GM23248 (cell line): ENCODE results near the gene NHSL1.

Experiments used
- EZH2 ChIP-seq: fragments of 200-600 bp; sonication (generic); IDR thresholded peaks from 2 replicates; pipeline ENCODE4 v1.6.1; 2018; ENCODE audit warnings: antibody characterized with exemption, mild to moderate bottlenecking; ENCODE audit not compliant: insufficient read depth, poor library complexity, severe bottlenecking
- EZH2phosphoT487 ChIP-seq: fragments of 200-600 bp; sonication (generic); IDR thresholded peaks from 2 replicates; pipeline ENCODE4 v1.6.1; 2018; ENCODE audit warnings: antibody characterized with exemption, moderate library complexity, mild to moderate bottlenecking, low read depth; ENCODE audit not compliant: insufficient read depth

DNA sequence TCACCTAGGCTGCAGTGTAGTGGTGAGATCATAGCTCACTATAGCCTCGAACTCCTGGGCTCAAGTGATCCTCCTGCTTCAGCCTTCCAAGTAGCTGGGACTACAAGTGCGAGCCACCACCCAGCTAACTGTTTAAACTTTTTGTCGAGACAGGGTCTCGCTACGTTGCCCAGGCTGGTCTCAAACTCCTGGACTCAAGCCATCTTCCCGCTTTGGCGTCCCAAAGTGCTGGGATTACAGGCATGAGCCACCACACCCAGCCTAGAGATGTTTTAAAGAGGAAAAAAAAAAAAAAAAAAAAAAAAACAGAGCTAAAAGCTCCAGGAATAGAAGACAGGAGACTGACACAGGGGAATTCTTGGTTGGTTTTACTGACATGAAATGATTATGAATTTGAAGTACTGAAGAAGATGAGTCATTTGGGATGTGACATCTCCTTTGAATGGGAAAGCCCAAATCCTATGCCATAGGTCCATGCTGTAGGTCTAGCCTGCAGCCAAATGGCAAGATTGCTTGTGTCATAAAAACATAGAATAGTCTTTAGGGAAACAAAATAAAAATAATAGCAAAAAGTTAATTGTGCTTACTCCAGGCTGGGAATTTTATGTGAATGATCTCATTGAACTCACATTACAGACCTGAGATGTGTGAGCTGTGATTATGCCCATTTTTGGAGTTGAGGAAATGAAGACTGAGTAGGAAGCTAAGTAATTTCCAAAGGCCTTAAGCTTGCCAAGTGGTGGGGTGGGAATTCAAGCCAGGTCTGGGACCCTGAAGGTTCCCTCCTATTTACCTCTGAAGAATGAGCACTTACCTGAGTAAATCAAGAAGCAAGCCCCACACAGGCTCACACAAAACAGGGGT, 24.3 kb upstream of the NHSL1 start:
- TF ChIP-seq EZH2 (no peak), EZH2phosphoT487 (no peak)
